Purkinje cell (primary cell): ENCODE data around the gene KDR. TPM values are rescaled to one million over a fixed set of nuclear protein-coding genes. Genes with fewer than 3 reads are reported as not detected.

ENCODE experiments used
- polyA plus RNA-seq: library from polyadenylated mRNA; unstranded; fragments of >200 nt; fragmentation: Nextera tagmentation; gene quantifications from 2 replicates; pipeline ENCODE4 v1.2.1, GENCODE V29; 2014

Gene KDR
- polyA plus RNA-seq = not detected in 2 replicates

DNA sequence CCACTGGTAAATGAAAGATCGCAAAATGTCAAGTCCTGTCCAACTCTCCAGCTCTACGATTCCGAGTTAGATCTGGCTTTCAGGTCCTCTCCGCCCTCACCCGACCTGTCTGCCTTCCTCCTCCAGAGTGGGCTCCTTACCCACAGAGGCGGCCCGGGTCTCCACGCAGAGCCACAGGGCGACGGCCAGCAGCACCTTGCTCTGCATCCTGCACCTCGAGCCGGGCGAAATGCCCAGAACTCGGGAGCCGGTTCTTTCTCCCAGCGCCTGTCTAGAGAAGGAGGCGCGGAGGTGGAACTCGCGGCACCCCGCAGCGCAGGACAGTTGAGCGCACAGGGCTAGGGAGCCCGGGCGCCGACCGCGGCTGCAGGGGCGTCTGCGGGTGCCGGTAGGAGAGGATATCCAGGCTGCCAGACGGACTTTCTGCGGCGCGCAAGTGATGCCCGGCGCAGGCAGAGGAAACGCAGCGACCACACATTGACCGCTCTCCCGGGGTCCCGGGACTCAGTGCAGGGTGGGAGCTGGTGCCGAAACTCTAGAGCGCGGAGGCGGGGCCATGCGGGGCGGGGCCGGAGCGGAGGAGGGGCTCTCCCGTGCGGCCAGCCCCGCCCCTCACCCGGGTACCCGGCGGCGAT, at the start of gene KDR:
KDR (minus strand) TSS at position 509 of the 635 bp plus-strand sequence; CDS start at position 207, 302 bp downstream.

Other genes with a start within 250 kb of the KDR start
- gene SRD5A3, start 220.6 kb upstream of the KDR start, polyA plus RNA-seq = 52.0 and 72.4 TPM in 2 replicates